Measurements from ENCODE around the gene PMS1. TPM values are rescaled to one million over a fixed set of nuclear protein-coding genes. Genes with fewer than 3 reads are reported as not detected.
A peak's percentile ranks its signal among the peaks of the same experiment; 100 is the strongest.
"Not testable (repeated sequence)": the region's sequence is repeated elsewhere in the genome, so short reads cannot be mapped to it uniquely, and the experiment has no call there.

Gene PMS1
- total RNA-seq, 2 donors from 2014 or later, result 35.2 to 38.3 TPM

DNA sequence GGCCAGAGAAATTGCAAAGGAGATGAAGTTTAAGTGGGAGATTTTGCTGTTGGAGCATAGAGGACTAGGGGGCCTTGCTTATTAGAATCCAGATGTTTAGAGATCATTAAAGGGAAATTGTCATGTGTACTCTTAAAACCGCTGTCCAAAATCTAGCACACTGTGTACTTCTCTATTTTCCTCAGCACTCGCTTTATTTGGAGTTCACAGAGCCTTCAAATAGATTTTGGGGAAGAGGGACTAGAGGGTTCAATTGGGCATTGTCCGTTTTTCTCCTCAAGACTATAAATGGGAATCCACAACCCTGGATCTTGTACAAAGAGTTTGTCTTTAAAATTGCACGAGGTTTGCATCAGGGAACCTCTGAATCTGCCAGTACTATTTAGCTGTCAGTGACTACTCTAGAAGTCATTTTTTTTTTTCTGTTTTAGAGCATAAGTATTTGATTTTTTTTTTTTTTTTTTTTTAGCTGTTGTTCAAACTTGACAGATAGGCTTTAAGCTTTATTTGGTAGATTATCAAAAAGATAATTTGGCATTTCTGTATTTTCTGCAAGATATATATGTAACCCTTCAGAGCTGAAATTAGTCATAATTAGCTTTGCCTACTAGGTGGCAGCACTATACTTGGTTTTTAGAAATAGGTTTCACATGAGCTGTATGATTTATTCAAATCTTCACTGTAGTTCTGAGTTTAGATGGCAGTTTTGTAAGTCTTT lies 14.2 kb downstream of the PMS1 start:
- peaks cover 4 to 17% of the 10 kb centered on the region in 2 donors for H3K36me3 Mint-ChIP-seq
- no peaks in the 10 kb centered on the region for H3K9me3 Mint-ChIP-seq
- peak in 1 of 2 donors; percentile 75 for ATAC-seq
- no peak for DNase-seq (ENCODE audit: low spot score in 2 of 2)
- no peak overlapping the region for H3K27ac Mint-ChIP-seq

- Mint-ChIP-seq H3K9me3 (no peaks in the 10 kb centered on the region), H3K36me3 (peaks cover 4 to 17% of the 10 kb centered on the region in 2 donors), H3K27ac (no peak overlapping the region)
- ATAC-seq (no peak), DNase-seq (ENCODE audit: low spot score in 2 of 2) (no peak)
Measured at GRCh38 chr2:189799030-189799331, 14.7 kb downstream of the PMS1 start.

DNA sequence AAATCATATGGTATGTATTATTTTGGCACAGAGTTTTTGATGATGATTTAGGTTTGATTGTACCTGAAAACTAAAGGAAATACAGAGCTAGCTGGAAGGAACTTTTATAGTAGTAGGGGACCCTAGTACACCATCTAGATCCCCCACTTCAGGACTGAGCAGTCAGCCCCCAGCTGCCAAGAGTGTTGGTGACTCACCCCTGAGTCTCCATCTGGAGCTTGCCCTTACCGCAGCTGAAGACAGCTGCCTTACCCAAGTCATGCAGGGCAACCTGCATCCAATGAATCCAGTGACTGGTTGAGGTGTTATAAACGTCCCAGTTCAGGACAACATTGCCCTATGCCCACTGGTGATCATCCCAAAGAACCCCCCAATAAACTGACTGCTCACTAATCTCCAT lies 15.3 kb downstream of the PMS1 start:
- H3K27ac Mint-ChIP-seq, result peak overlapping the region in 1 of 2 donors; percentile 44
- DNase-seq (ENCODE audit: low spot score in 2 of 2) (no peak), ATAC-seq (no peak)
- peaks cover 4 to 17% of the 10 kb centered on the region in 2 donors for H3K36me3 Mint-ChIP-seq
- H3K9me3 Mint-ChIP-seq, result no peaks in the 10 kb centered on the region

DNA sequence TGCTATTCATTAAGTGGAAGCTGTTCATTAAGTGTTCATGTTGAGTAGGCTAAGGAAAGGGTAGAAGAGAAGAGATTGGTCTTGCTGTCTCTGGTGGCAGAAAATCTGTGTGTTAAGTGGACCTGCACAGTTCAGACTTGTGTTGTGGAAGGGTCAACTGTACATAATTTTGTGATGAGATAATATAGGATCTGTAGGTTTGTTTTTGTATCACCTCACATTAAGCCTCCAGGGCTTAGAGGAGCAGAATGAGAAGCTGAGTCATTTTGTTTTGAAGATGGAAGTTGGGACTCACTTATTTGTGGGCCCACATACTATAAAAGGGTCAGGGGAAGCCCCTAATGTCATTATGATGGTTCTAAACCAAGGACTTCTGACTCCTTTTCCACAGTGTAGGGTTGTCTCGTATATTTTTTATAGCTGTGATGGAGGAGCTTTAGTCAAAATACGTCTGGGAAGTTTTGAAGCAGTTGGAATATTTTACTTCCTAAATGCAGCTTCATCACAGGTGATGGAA lies 18.2 kb downstream of the PMS1 start:
- ATAC-seq, result peak in 1 of 2 donors; percentile 26

GRCh38 chr2:189803431-189803830 lies 19.2 kb downstream of the PMS1 start:
- no peak overlapping the region for H3K27ac Mint-ChIP-seq
- DNase-seq (ENCODE audit: low spot score in 2 of 2) (no peak), ATAC-seq (no peak)
- H3K9me3 Mint-ChIP-seq, result no peaks in the 10 kb centered on the region
- peaks cover 4 to 17% of the 10 kb centered on the region in 2 donors for H3K36me3 Mint-ChIP-seq

More for the DNA sequence above, 18.2 kb downstream of the PMS1 start:
- no peak for DNase-seq (ENCODE audit: low spot score in 2 of 2)
- H3K9me3 Mint-ChIP-seq, result no peaks in the 10 kb centered on the region
- H3K36me3 Mint-ChIP-seq, result peaks cover 4 to 17% of the 10 kb centered on the region in 2 donors
- no peak overlapping the region for H3K27ac Mint-ChIP-seq

GRCh38 chr2:189818249-189819038 lies 34.2 kb downstream of the PMS1 start:
- DNase-seq (ENCODE audit: low spot score in 2 of 2) (no peak), ATAC-seq (peak; percentile 64 to 79)
- peaks cover 11 to 43% of the 10 kb centered on the region in 2 donors for H3K36me3 Mint-ChIP-seq
- H3K27ac Mint-ChIP-seq, result peak overlapping the region; percentile 86 to 91
- H3K9me3 Mint-ChIP-seq, result no peaks in the 10 kb centered on the region

- H3K27ac Mint-ChIP-seq, result peak overlapping the region; percentile 86 to 91
- H3K36me3 Mint-ChIP-seq, result peaks cover 5 to 35% of the 10 kb centered on the region in 2 donors
- ATAC-seq, result peak; percentile 80 to 82
- H3K9me3 Mint-ChIP-seq, result no peaks in the 10 kb centered on the region
- DNase-seq (ENCODE audit: low spot score in 2 of 2), result no peak
Measured at GRCh38 chr2:189819297-189819704, 35.1 kb downstream of the PMS1 start.

GRCh38 chr2:189821953-189822748 lies 37.9 kb downstream of the PMS1 start:
- ATAC-seq, result no peak
- H3K27ac Mint-ChIP-seq, result no peak overlapping the region
- no peak for DNase-seq (ENCODE audit: low spot score in 2 of 2)
- H3K36me3 Mint-ChIP-seq, result peaks cover 9 to 21% of the 10 kb centered on the region in 2 donors
- no peaks in the 10 kb centered on the region for H3K9me3 Mint-ChIP-seq

DNA sequence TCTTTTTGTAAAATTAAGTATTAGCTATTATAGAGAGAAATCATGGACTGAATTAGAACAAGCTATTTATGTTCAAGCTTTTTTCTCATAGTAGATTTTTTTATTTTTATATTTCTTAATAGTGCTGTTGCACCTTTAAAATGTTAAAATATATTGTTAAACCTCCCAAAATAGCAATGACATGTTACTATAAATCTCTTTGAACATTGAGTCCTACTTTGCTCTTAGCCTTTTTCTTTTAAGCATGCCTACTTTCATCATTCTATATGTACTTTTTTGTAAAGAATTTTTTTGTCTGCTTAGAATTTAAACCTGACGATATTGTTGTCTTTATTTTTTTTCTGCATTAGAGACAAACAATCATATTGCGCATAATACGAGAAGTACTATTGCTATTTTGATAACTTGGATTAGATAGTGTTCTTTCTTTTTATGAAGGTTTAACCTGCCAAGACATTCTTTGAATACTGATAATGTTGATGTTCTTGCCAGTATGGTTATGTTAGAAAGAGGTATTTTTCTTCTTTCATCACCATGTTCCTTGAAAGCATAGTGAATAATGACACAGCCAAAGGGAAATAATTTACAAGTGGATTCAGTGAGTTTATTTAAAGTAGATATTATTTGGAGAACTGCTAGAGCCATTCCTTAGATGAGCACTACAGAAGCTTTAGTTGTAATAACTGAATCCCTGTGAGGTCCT lies 40.6 kb downstream of the PMS1 start:
- Mint-ChIP-seq H3K36me3 (peaks cover 9 to 12% of the 10 kb centered on the region in 2 donors), H3K27ac (no peak overlapping the region), H3K9me3 (no peaks in the 10 kb centered on the region)
- no peak for ATAC-seq
- DNase-seq (ENCODE audit: low spot score in 2 of 2), result no peak

- no peak for ATAC-seq
- no peak for DNase-seq (ENCODE audit: low spot score in 2 of 2)
- H3K27ac Mint-ChIP-seq, result no peak overlapping the region
- H3K36me3 Mint-ChIP-seq, result peaks cover 2 to 5% of the 10 kb centered on the region in 2 donors
- no peaks in the 10 kb centered on the region for H3K9me3 Mint-ChIP-seq
Measured at GRCh38 chr2:189826039-189826438, 41.8 kb downstream of the PMS1 start.

DNA sequence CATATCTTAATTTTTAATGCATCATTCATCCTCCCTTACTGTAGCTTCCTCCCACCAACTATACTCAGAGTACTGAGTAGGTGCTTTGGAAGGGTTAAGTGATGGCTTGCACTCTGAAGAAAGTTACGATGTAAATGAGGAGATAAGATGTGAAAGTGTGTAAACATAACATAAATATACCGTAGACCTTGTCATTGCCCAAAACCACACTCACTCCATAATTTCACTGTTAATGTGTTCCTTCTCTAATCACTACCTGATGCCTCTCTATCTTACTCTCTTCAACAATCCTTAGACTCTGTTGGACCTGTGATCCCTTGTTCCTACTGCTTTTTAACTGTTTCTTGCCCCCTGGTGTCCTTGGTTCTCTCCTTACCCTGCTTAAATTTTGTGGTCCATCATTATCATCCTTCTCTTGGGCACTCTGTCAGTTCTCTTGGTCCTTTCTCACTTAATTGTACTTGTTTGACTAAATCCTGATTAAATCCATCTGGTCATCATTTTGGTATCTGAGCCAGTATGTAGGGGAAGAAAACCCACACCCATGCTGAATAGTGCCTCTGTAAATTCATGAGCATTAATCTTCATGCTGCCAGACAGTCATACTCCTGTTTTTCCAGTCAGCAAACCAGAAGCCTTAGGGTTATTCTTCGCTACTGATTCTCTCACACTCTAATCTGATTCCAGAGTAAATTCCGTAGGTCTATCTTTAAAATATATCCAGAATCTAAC lies 45.0 kb downstream of the PMS1 start:
- Mint-ChIP-seq H3K27ac (peak overlapping the region in 1 of 2 donors; percentile 63), H3K36me3 (peaks cover 0 to 5% of the 10 kb centered on the region in 2 donors), H3K9me3 (no peaks in the 10 kb centered on the region)
- DNase-seq (ENCODE audit: low spot score in 2 of 2) (no peak), ATAC-seq (no peak)

DNA sequence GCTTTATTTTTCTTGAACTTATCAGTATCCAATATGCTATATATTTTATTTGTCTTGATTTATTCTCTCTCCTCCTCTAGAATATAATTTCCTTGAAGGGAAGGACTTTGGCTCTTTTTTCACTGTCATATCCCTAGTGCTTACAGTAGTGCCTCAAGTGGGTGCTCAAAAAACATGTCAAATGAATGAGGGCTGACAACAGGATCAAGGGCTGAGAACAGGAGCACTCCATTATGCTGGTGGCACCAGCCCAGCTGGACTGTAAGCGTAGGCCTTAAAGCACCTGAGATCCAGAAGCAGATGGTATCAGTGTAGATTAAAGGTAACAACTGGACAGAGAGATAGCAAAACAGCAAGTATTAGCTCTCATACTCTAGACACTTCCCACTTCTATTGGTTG lies 46.3 kb downstream of the PMS1 start:
- DNase-seq (ENCODE audit: low spot score in 2 of 2) (no peak), ATAC-seq (no peak)
- H3K9me3 Mint-ChIP-seq, result no peaks in the 10 kb centered on the region
- H3K27ac Mint-ChIP-seq, result peak overlapping the region in 1 of 2 donors; percentile 33
- H3K36me3 Mint-ChIP-seq, result peaks cover 0 to 5% of the 10 kb centered on the region in 2 donors

DNA sequence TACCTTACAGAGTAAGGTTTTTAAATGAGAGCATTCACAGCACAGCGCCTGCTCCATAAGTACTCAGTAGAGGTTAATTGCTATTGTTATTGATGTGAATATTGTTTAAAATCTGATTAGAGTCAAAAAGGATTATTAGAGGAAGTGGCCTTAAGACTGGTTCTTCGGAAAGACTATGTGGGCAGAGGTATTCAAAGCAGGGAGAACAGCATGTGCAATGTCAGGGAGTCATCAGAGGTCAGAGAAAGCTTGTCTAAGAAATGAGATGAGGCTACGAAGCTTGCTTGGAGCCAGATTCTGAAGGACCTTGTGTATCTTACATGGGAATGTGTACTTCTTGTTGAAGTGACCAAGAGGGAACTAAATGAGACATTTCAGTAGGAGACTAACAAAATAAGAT lies 49.8 kb downstream of the PMS1 start:
- Mint-ChIP-seq H3K9me3 (no peaks in the 10 kb centered on the region), H3K36me3 (peaks cover 4 to 6% of the 10 kb centered on the region in 2 donors), H3K27ac (no peak overlapping the region)
- no peak for ATAC-seq
- DNase-seq (ENCODE audit: low spot score in 2 of 2), result no peak

- not testable (repeated sequence) for H3K36me3 Mint-ChIP-seq, ATAC-seq
Measured at GRCh38 chr2:189834642-189835041, 50.4 kb downstream of the PMS1 start.

DNA sequence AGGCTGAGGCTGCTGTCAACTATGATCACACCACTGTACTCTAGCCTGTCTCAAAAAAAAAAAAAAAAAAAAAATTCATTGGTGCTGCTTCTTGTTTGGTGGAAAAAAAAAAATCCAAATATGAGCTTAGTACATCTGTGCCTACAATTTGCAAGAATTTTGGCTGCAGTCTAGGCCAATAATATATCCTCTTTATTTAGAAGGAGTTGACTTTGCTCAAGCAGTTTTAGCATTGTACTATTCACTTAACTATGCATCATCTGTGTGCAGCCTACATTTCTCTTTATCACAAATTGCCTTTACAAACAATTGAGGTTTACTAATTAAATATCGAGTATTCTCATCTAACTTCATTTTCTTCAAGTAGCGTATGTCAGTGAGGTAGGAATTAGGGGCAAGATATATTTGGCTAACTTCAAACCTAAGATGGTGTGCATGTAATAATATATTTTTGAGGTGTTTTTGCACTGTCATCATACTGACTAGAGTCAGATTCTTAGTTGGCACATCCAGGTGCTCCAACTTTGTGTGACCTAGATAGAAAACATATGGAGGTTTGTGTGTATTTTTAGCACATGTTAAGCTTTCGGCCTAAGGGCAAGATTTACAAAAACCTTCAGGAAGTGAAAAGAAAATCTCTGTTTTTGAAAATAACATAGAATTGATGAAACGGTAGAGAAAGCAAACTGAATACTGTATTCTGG lies 51.8 kb downstream of the PMS1 start:
- ATAC-seq (no peak), DNase-seq (ENCODE audit: low spot score in 2 of 2) (no peak)
- Mint-ChIP-seq H3K36me3 (peaks cover 4 to 6% of the 10 kb centered on the region in 2 donors), H3K27ac (peak overlapping the region in 1 of 2 donors; percentile 15), H3K9me3 (no peaks in the 10 kb centered on the region)

More at GRCh38 chr2:189834642-189835041, 50.4 kb downstream of the PMS1 start:
- H3K9me3 Mint-ChIP-seq; H3K27ac Mint-ChIP-seq; DNase-seq (ENCODE audit: low spot score in 2 of 2): not testable (repeated sequence)
